Activated T-cell treated with anti-CD3 and anti-CD28 coated beads for 24 hours (primary cell): ENCODE data around the gene CIAO2B.

Source experiments
- DNase-seq: peaks from one replicate; pipeline ENCODE4 v3.0.0-alpha.2; 2020; ENCODE audit warnings: low read depth

The CIAO2B gene

GRCh38 chr16:66886321-66886720 lies 47.9 kb downstream of the CIAO2B start:
- DNase-seq = no peak

GRCh38 chr16:66885491-66885890 lies 48.7 kb downstream of the CIAO2B start:
- DNase-seq = no peak

DNA sequence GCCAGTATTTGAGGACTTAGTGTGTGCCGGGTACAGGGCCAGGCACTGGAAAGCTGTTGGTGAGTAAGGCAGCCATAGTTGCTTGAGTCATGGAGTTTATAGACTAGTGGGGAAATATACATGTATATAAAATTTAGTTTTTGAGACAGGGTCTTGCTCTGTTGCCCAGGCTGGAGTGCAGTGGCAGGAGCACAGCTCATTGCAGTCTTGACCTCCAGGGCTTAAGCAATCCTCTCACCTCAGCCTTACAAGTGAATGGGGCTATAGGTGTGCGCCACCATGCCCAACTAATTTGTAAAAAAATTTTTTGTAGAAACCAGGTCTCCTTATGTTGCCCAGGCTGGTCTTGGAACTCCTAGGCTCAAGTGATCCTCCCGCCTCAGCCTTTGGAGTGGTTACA lies 51.5 kb downstream of the CIAO2B start:
- DNase-seq = no peak
